SK-N-SH (cell line): ENCODE measurements around the gene SUSD3. TPM values are rescaled to one million over a fixed set of nuclear protein-coding genes. Genes with fewer than 3 reads are reported as not detected.

Source experiments
- CTCF ChIA-PET: fragments of 300-600, 350-600 bp; formaldehyde crosslinking; extraction: SDS; loops from one replicate; lab custom pipeline; 2021; lab: Yijun Ruan, JAX
- POLR2A ChIA-PET: fragments of 350-600 bp; sonication (Branson Sonifier 250); formaldehyde crosslinking; extraction: SDS; loops from one replicate; lab custom pipeline; 2020; ENCODE audit warnings: antibody characterized with exemption, inconsistent platforms; lab: Yijun Ruan, JAX
- DNase-seq: peaks from one replicate; pipeline ENCODE4 v3.0.0; 2012
- H2AFZ ChIP-seq: fragments of 200-600 bp; sonication (generic); 2 replicates; pipeline ENCODE4 v1.8.1; 2016; ENCODE audit warnings: antibody characterized with exemption, mild to moderate bottlenecking, low read depth
- H3F3A ChIP-seq: fragments of 200-600 bp; sonication (generic); replicated peaks from 2 replicates; pipeline ENCODE3; 2016; ENCODE audit warnings: antibody characterized with exemption, mild to moderate bottlenecking; ENCODE audit not compliant: insufficient read depth
- H3K27ac ChIP-seq, 2 experiments: fragments of 200-500 bp in 1 of 2; fragments of 200-600 bp in 1 of 2; sonication (Bioruptor generic) in 1 of 2; sonication (generic), shearing (Covaris generic) in 1 of 2; 2 replicates each; pipeline versions ENCODE4 v1.5.1 to v1.6.1; 2014 to 2016; ENCODE audit warnings: low read depth in 2 of 2, inconsistent platforms in 1 of 2, low read length in 1 of 2, mild to moderate bottlenecking in 1 of 2, mixed read lengths in 1 of 2
- H3K27me3 ChIP-seq: fragments of 200-600 bp; sonication (generic), shearing (Covaris generic); 2 replicates; pipeline ENCODE4 v1.6.1; 2016; ENCODE audit warnings: mixed run types; ENCODE audit not compliant: insufficient read depth
- H3K36me3 ChIP-seq, 2 experiments: fragments of 200-500 bp in 1 of 2; fragments of 200-600 bp in 1 of 2; sonication (Bioruptor generic) in 1 of 2; sonication (generic) in 1 of 2; replicated peaks in 1 of 2; 2 replicates each; pipeline versions ENCODE3 to v1.5.1; 2014 to 2016; ENCODE audit warnings: low read length in 1 of 2, mild to moderate bottlenecking in 1 of 2; ENCODE audit not compliant: insufficient read depth in 2 of 2, control insufficient read depth in 1 of 2
- H3K4me1 ChIP-seq, 2 experiments: fragments of 200-500 bp in 1 of 2; fragments of 200-600 bp in 1 of 2; sonication (Bioruptor generic) in 1 of 2; sonication (generic), shearing (Covaris generic) in 1 of 2; 2 replicates each; pipeline versions ENCODE4 v1.5.1 to v1.6.1; 2014 to 2016; ENCODE audit warnings: low read depth in 1 of 2, low read length in 1 of 2, mixed run types in 1 of 2; ENCODE audit not compliant: insufficient read depth in 2 of 2, control insufficient read depth in 1 of 2
- H3K4me2 ChIP-seq: fragments of 200-600 bp; sonication (generic), shearing (Covaris generic); 2 replicates; pipeline ENCODE4 v1.6.1; 2017; ENCODE audit warnings: mixed run types
- H3K4me3 ChIP-seq, 2 experiments: fragments of 200-500 bp in 1 of 2; fragments of 200-600 bp in 1 of 2; sonication (Bioruptor generic) in 1 of 2; sonication (generic), shearing (Covaris generic) in 1 of 2; 2 replicates each; pipeline versions ENCODE4 v1.5.1 to v1.8.1; 2014 to 2016; ENCODE audit warnings: low read depth in 2 of 2, inconsistent platforms in 1 of 2, low read length in 1 of 2, mild to moderate bottlenecking in 1 of 2, mixed read lengths in 1 of 2, moderate library complexity in 1 of 2
- H3K79me2 ChIP-seq: fragments of 200-600 bp; sonication (generic); 2 replicates; pipeline ENCODE4 v1.8.1; 2017; ENCODE audit warnings: mild to moderate bottlenecking; ENCODE audit not compliant: insufficient read depth
- H3K9ac ChIP-seq: fragments of 200-600 bp; sonication (generic); 2 replicates; pipeline ENCODE4 v1.6.1; 2017; ENCODE audit warnings: mixed run types
- H3K9me2 ChIP-seq: fragments of 200-600 bp; sonication (generic); 2 replicates; pipeline ENCODE4 v1.6.1; 2017; ENCODE audit warnings: mixed run types
- H3K9me3 ChIP-seq: fragments of 200-600 bp; sonication (generic); 2 replicates; pipeline ENCODE4 v1.6.1; 2017; ENCODE audit warnings: mixed run types, mild to moderate bottlenecking, moderate library complexity
- H4K20me1 ChIP-seq: fragments of 200-600 bp; sonication (generic); 2 replicates; pipeline ENCODE4 v1.6.1; 2017; ENCODE audit warnings: mild to moderate bottlenecking, mixed run types; ENCODE audit not compliant: insufficient read depth
- CTCF ChIP-seq: fragments of 200-600 bp; sonication (generic); IDR thresholded peaks from 2 replicates; pipeline ENCODE4 v1.6.1; 2017; ENCODE audit warnings: antibody characterized with exemption, mild to moderate bottlenecking, moderate library complexity
- ELF1 ChIP-seq: IDR thresholded peaks from 2 replicates; pipeline ENCODE4 v1.4.0; 2012
- EP300 ChIP-seq, 2 experiments: IDR thresholded peaks; 2 replicates each; pipeline versions ENCODE4 v1.4.0 to v1.6.1; 2012; ENCODE audit warnings: borderline replicate concordance in 1 of 2, low read depth in 1 of 2, low read length in 1 of 2
- EZH2phosphoT487 ChIP-seq: fragments of 200-600 bp; sonication (generic); IDR thresholded peaks from 2 replicates; pipeline ENCODE4 v1.6.1; 2017; ENCODE audit warnings: low read depth, mixed run types, mild to moderate bottlenecking, antibody characterized with exemption, moderate library complexity, borderline replicate concordance
- GABPA ChIP-seq: IDR thresholded peaks from 2 replicates; pipeline ENCODE4 v1.4.0; 2012; ENCODE audit warnings: low read depth, mild to moderate bottlenecking
- MAX ChIP-seq: IDR thresholded peaks from 2 replicates; pipeline ENCODE4 v1.4.0; 2012; ENCODE audit warnings: low read depth
- MEF2A ChIP-seq: IDR thresholded peaks from 2 replicates; pipeline ENCODE4 v1.4.0; 2012; ENCODE audit warnings: low read depth, borderline replicate concordance
- MXI1 ChIP-seq: IDR thresholded peaks from 2 replicates; pipeline ENCODE4 v1.6.1; 2012; ENCODE audit warnings: mild to moderate bottlenecking, low read depth, low read length, improper control_type of control experiment
- NRF1 ChIP-seq: IDR thresholded peaks from 2 replicates; pipeline ENCODE4 v1.6.1; 2012; ENCODE audit warnings: low read depth, mild to moderate bottlenecking, low read length
- RCOR1 ChIP-seq: fragments of 150-350 bp; IDR thresholded peaks from 2 replicates; pipeline ENCODE4 v1.6.1; 2017; ENCODE audit warnings: antibody characterized with exemption, low read length
- RXRA ChIP-seq: IDR thresholded peaks from 2 replicates; pipeline ENCODE4 v1.4.0; 2012; ENCODE audit warnings: low read depth, mild to moderate bottlenecking, borderline replicate concordance
- SIN3A ChIP-seq: IDR thresholded peaks from 2 replicates; pipeline ENCODE4 v1.6.1; 2012; ENCODE audit warnings: low read depth, mild to moderate bottlenecking, low read length, moderate library complexity, borderline replicate concordance
- USF2 ChIP-seq: fragments of 150-350 bp; IDR thresholded peaks from 2 replicates; pipeline ENCODE4 v1.6.1; 2017; ENCODE audit warnings: antibody characterized with exemption, low read length, low read depth, borderline replicate concordance
- ZBTB33 ChIP-seq: IDR thresholded peaks from 2 replicates; pipeline ENCODE4 v1.4.0; 2012; ENCODE audit warnings: low read depth, borderline replicate concordance
- WGBS: methylation state at CpG from one replicate; pipeline ENCODE4 v1.1.6; 2017; ENCODE audit warnings: low lambda C conversion rate; 5-methylcytosine and 5-hydroxymethylcytosine counted together
- polyA plus RNA-seq, 3 experiments: library from polyadenylated mRNA; depleted of rRNA; stranded (reverse); fragments of >200 nt; gene quantifications; 2 replicates each; pipeline ENCODE4 v1.2.3, GENCODE V29; 2012

Gene SUSD3
- polyA plus RNA-seq, 1 of the 3 experiments (the other 2 are of a cell fraction), result 0.49 TPM

- no peak for TF ChIP-seq EP300 (IDR thresholded peaks at IDR 0.05; ENCODE audit: borderline replicate concordance in 1 of 2, low read depth in 1 of 2, low read length in 1 of 2)
- no peak for TF ChIP-seq SIN3A
- TF ChIP-seq MAX, result no peak
- TF ChIP-seq GABPA, result no peak
Observed at GRCh38 chr9:93037476-93037971, 21.0 kb upstream of the SUSD3 start (continued).

- 43% methylated on average over 5 of the region's 6 CpGs for WGBS
- H3K9ac ChIP-seq, result no peak overlapping the region
- H3K9me3 ChIP-seq, result no peaks in the 10 kb centered on the region
- no peak overlapping the region for H3K4me2 ChIP-seq
- no peak for DNase-seq
- H3K9me2 ChIP-seq, result no peaks in the 10 kb centered on the region
- CTCF ChIA-PET, result no interaction called here
- H4K20me1 ChIP-seq, result no peaks in the 10 kb centered on the region
- no peaks in the 10 kb centered on the region for H3K36me3 ChIP-seq
- no peak for TF ChIP-seq RXRA
- no peak for TF ChIP-seq CTCF
- TF ChIP-seq MEF2A, result no peak
- TF ChIP-seq ZBTB33, result no peak
- TF ChIP-seq MXI1, result no peak
- no peak for TF ChIP-seq USF2
- no peak for TF ChIP-seq NRF1
- no peak for TF ChIP-seq RCOR1
- no peak for TF ChIP-seq EZH2phosphoT487
- no peak for TF ChIP-seq ELF1
- no peak overlapping the region for H3K27ac ChIP-seq
- H3K79me2 ChIP-seq, result no peaks in the 10 kb centered on the region
- no peaks in the 10 kb centered on the region for H3K27me3 ChIP-seq
- no peak overlapping the region for H3K4me3 ChIP-seq
- no peaks in the 10 kb centered on the region for H3F3A ChIP-seq
- peaks cover 0 to 2% of the 10 kb centered on the region in 2 experiments; a peak in 1 of 4 replicates for H3K4me1 ChIP-seq
- no peak overlapping the region for H2AFZ ChIP-seq
- POLR2A ChIA-PET, result no interaction called here
Observed at GRCh38 chr9:93038918-93039317, 19.6 kb upstream of the SUSD3 start.
